HG03103 (cell line): Measurements from ENCODE around the gene TXNIP.

Experiments
- ATAC-seq: cut with Tn5 transposase; IDR thresholded peaks from one replicate; pipeline ENCODE4 v1.9.1; 2021; ENCODE audit warnings: low read depth; ENCODE audit not compliant: unreplicated experiment

TXNIP gene

DNA sequence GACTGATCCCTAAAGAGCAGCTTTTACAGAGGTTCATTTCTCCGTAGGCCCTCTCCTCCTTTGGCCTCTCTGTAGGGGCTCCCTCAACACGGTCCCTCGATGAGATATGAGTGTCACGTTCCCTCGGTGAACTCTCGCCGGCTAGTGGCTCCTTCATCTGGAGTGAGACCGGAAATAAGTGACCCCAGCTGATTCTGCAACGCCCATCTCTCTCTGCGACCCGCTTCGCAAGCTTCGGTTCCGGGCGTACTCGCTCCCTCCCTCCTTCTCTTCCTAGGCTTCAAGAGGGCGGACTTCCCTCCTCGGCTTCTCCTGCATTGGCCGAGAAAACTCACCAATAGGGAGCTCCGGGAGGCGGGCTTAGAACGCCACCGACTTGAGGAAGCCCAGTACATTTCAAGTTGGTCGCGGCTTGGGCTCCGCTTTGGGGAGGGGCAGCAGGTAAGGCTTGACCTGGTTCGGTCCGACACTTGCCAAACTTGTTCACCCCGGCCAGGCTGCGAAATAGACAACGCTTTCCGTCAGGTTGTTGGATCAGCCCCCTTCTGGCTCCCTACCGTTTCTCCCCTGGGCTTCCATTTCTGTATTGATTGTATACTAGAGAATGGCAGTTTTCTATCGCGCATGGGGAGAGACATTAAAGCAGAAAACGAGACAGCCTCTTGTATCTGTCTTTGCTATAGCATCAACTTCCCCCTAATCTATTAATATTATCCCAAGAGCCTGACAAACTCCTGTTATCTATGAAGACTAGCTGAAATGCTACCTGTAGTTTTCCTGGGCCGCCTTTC lies 31.9 kb downstream of the TXNIP start, which contains the start of the genes ANKRD34A and POLR3GL:
Gene ANKRD34A, minus strand, starts transcription at position 248 of the 791 bp plus-strand sequence. CDS start 2,816 bp downstream, outside the sequence.
Gene POLR3GL, plus strand, starts transcription at position 363 of the 791 bp plus-strand sequence. CDS start 10,176 bp downstream, outside the sequence.
- ATAC-seq: peak; percentile 80

DNA sequence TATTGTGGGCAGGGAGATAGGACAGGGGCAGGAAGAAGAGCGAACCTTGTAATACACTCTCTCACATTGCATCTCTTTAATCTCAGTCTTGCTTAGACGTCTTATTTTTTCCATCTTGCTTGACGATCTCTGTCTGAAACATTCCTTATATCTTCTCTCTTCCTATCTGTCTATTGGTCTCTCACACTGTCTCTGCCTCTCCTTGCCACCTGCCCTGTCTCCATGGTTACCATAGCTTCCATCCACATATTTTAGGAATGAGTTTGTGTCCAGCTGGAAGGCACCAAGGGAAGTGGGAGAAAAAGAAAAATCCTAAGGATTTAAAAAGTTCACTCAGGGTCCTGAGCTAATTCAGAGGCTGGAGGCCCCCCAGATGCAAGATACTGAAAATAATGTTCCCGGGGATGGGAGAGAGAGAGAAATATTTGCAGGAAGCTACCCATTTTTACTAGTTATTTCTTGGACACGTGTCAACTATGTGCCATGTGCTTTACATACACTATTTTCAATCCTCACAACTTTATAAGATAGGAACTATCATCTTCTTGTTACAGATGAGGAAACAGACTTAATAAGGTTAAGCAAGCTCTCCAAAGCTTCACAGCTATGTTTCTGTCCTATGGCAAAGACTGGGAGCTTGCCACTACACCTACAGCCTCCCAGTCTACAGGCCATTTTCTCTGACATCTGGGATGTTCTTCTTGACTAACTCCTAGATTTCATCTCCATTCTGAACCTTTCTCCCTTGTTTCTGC lies 32.9 kb downstream of the TXNIP start:
- ATAC-seq: no peak

DNA sequence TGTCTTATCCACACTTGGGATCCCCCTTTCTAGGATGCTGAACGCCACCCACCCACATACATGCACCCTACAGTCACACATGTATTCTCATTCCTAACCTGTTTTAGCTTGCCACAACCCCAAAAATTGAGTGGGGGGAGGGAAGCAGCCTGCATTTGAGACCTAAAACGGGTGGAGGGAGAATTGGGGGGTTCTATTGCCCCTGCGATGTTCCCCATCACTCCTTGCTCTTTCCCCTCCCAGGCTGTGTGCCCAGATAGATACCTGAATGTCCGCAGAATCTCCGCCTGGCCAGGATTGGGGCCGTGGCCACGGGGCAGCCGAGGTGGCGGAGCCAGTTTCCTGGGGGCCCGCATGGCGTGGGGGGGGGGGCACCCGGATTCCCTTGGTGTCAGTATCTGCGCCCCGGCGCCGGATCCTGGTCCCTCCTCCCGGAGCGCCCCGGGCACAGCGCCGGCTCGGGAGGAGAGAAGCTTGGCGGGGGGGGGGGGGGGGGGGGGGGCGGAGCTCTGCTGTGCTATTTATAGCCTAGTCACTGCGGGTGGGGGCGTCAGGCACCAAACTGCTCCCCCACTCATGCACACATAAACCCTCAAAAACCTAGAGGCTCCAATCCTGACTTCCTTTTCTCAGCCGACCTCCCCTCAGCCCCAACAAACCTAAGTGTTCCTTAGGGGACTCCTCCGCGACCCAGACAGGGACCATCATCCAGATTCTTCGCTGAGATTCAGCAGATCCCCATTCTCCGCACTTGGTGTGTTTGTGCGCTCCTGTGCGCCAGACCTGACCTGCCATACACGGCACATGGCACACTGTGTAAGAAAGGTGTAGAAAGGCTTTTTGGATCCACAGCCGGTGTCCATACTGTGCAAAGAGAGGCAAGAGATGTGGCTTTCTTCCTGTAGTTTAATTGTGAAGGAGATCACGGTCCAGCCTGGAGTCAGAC lies 33.9 kb downstream of the TXNIP start:
- ATAC-seq: no peak

DNA sequence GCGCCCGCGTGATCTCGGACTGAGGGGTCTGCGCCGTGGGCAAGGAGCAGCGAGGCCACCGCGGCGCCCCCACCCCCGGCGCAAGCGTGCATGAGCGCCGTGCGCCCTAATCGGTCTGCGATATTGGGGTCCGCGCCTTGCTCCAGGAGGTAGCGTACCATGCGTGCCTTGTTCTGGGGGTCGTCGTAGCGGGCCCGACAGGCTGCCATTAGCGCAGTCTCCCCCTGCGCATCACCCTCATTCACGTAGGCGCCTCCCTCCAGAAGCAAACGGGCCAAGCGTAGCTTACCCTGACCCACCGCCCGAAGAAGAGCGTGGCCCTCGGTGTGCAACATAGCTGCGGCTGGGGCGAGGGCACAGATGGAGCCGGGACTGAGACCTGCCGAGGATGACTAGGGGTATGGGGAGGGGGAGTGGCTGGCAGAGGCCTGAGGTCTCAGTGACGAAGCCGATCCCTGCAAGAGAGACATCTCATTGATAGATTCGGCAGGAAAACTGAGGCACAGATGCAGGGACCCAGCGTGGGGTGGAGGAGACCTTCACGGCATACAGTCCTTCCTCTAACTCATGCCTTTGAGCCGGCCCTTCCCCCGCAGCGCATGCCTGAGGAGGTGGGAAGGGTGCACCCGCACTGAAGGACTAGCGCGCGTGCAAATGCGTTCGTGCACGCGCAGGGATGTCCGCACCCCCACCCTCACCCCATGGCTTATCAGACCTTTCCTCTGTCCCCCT lies 34.8 kb downstream of the TXNIP start:
- no peak for ATAC-seq

DNA sequence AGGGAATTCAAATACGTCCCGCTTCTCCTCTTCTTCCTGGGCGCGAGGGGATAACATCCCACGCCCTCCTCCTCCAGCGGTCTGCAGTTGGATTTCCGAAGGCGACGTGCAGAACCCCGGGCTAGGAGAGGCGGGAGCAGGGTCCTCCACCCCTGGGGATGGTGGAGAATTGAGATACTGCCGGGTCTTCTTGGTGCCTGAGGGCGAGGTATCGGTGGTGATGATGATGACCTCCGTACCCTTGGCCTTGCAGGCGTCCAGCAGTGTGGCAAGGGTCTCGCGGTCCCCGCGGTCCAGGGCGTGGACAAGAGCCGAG lies 35.3 kb downstream of the TXNIP start:
- ATAC-seq: no peak

DNA sequence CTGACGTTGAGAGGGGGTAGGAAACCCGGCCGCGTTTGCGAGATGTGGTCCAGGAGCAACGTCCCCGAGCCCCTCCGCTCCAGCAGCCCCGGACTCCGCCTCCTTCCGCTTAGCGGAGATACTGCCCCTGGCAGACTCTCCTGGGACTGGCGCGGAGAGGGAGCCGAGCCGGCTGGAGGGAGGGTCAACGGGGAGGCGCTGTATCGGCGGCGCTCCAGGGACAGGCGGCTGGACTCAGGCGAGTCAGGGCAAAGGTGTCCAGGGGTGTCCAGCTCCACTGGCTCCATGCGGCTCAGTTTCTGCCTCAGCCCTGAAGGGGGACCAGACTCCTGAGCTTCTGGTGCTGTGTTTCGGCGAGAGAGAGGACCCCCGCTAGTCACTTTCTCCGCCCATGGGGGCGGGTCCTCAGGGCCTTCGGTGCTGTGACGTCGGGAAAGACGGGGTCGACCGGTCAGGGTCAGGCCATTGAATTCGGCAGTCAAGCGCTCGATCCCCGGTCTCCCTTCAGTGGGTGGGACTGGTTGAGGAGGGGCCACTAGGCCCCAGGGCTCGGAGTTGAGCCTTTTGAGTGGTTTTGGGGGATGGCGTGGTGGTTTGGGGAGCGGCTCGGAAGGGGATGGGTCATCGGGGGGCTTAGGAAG lies 35.8 kb downstream of the TXNIP start:
- ATAC-seq: no peak

DNA sequence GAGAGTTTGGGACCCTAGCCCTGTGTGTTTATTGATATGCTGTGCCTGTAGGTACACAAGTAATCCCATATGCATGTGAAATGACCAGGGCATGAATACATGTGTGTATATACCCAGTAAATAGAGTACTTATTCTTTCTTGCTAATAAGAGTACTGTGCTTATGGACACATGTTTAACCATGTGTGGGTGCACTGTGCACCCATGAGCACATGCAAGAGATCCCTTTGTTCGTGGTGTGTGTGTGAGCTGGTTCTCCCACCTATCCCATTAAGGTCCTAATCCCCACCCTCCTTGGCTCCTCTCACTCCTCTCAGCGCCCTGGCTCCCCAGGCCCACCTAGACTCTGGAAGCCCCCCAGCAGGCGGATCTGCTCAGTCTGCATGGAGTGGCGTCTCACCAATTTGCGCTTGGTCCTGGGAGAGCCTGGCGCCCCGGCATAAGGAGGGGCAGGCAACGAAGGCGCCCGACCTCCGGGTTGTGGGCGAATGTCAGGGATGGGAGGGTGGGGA lies 36.4 kb downstream of the TXNIP start:
- ATAC-seq: no peak

DNA sequence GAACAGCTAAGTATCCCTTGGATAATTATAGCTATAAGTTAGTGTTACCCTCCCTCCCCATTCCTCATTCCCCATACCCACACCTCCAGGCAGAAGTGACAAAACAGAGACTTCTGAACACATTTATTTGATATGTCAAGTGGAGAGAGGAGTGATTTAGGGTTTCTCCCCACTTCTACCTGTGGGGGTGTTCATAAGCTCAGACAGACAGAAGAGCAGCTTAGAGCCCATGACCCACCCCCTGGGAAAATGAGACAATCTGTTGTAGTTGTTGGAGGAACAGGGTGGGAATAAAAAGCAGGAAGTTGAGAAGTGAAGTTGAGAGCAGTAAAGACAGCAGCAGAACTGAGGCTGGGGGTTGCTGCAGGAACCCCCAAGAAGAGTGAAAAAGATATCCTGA lies 37.0 kb downstream of the TXNIP start:
- no peak for ATAC-seq

DNA sequence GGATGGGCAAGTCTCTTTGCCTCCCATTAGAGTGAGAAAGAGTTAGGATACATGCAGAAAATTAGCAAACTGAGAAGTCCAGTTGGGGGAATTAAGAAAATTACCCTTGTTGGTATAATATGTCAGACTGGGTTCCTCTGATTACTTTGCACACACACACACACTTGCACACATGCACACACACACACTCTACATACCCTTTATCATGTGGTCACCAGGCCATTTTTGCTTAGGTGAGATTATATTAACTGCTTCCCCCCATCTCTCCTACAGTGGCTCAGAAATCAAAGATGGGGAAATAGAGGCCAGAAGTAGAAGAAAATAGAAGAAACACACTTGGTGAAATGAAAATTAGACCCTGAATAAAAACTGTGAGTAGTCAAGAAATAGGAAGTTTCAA lies 37.6 kb downstream of the TXNIP start:
- no peak for ATAC-seq

DNA sequence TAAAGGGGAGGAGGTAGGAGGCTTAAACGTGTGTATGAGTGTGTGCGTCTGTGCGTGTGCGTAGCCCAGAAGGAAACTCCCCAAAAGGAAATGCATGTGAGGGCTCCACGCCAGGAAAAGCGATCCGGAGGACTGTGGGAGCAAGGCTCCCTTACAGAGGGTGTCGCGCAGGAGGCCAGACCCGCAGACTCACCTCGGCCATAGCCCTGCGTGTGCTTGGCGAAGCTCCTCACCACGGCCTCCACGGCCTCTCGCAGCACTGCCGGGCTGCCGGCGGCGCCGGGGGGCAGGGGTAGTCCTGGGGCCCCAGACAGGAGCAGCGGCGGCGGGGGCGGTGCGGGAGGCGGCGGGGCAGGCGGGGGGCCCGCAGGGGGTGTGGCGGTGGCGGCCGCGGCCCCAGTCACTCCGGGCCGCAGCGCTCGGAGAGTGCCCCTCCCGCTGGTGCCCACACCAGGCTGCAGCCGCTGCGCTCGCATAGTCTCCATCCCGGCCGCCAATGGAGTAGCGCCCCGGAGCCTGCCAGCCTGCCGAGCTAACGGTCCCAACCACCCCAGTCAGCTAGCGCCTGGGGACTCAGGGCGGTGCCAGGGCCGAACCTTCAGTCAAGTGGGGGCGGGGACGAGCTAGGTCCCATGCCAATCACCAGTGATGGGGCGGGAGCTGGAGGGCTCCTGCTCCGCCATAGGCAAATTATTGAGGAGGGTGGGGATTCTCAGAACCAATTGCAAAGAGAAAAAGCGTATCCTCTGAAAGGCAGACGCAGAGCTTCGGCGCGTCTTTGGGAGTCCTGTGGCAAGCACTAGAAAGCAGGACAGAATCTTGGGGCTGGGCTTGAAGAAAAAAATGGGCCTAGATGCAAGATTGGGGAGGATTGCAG lies 38.7 kb downstream of the TXNIP start, which contains the start of gene LIX1L:
Gene LIX1L, minus strand, starts transcription at position 575 of the 877 bp plus-strand sequence. Its CDS starts 90 bp downstream, at position 485.
- ATAC-seq: peak; percentile 75

DNA sequence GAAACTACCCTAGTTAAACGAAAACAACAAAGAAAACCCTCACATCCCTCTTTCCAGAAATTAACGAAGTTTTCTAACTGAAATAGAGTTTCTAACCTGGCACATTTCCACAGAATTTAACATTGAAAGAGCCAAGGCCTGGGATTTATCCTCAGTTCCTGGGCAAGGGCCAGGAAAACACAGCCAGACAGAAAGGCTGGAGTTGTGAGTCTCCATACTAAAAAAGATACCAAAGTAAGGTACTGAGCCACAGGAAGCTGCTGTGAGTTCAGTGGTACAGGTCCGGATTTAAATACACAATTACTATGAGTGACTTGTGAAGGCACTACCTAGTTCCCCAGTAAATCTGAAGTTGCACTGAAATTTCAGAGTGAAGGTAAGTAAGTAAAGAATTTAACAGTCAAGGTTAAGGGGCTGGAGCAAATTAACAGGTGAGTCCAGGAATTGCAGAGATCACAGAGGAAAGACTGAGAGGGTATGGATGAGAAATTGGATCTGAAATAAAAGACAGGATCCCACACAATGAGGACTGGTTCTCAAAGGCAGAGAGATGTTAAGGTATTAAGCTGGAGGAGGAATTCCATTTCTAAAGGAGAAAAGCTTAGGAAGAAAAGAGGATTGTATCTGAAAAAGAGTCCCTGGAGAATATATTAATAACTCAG lies 39.5 kb downstream of the TXNIP start:
- no peak for ATAC-seq

DNA sequence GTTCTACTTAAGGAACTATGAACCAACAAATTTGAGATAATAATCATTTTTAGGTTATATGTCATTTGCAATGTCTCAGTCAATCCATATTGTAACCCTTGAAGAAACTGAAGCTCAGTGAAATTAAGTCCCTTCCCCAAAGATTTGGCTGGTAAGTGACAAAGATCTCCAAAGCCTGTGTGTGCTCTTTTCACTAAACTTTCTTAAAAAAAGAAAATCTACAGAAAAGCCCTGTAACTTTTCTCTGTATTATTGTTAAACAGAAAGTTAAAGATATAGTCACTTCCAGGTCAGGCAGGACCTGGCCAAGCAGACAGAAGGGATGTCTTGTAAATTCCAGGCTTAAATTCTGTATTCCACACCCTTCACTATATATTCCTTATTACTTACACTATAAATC lies 40.0 kb downstream of the TXNIP start:
- ATAC-seq: no peak

DNA sequence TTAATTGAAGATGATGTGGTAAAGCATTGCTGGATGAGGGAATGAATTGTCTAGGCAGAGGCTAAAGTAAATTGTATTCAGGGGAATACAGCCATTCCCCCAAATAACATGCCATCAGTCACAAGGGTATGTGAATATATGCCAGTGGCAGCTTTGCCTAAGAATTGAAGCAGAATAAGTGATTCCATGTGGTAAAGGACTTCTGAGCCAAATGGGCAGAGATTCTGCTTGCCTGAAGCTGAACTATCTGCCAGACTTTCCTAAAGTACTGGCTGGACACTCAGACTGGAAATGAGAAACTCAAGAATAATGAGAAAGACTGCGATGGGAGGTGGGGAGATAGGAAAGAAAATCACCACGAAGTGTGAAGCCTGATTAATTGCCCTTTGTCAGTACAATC lies 40.9 kb downstream of the TXNIP start:
- no peak for ATAC-seq

DNA sequence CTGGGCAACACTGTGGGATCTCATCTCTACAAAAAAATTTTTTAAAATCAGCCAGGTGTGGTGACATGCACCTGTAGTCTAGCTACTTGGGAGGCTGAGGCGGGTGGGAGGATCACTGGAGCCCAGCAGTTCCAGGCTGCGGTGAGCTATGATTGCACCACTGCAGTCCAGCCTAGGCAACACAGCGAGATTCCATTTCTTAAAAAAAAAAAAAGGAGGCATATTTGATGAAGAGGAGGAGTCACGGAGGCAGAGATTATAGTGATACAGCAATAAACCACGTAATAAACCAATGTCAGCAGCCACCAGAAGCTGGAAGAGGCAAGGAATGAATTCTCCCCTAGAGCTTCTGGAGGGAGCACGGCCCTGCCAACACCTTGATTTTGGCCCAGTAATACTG lies 42.5 kb downstream of the TXNIP start:
- no peak for ATAC-seq

DNA sequence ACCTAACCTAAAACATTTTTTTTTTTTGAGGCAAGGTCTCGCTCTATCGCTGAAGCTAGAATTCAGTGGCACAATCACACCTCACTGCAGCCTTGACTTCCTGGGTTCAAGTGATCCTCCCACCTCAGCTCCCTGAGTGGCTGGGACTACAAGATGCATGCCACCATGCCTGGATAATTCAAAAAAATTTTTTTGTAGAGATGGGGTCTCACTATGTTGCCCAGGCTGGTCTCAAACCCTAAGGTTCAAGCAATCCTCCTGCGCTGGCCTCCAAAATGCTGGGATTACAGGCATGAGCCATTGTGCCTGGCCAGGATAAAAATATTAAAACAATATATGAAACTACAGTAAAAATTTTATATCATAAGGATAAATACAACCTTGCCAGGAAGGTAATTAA lies 43.5 kb downstream of the TXNIP start:
- ATAC-seq: no peak

DNA sequence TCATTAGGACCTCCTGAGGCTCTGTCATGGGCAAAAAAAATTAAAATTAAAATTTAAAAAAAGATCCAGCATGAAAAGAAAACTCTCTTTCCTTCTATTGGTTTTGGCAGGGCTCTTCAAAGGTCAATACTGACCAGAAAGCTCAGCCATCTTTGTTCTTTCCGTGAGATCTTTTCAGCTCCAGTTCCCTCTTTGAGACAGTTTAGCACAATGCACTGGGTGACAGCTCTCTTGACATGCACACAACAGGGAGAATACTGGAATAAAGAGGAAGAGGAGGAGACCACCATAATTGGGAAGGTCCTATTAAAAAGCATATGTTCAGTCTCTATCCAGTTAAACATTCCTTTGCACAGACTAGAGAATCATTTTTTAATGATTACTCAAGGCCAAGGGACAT lies 44.9 kb downstream of the TXNIP start:
- no peak for ATAC-seq

DNA sequence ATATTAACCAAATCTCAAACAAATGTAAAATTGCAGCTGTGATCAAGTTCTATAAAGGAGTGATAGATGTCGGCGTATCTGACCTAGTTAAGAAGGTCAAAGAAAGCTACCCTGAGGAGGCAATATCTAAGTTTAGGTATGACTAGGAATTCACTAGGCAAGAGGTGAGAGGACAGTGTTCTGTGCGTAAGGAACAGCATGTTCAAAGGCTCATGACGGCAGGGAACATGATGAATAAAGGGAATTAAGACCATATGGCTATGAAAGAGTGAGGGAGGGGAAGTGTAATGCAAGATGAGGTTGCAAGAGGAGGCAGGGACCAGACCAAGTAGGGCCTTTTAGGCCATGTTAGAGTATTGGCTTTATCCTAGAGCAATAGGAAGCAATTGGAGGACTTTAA lies 47.2 kb downstream of the TXNIP start:
- ATAC-seq: no peak

DNA sequence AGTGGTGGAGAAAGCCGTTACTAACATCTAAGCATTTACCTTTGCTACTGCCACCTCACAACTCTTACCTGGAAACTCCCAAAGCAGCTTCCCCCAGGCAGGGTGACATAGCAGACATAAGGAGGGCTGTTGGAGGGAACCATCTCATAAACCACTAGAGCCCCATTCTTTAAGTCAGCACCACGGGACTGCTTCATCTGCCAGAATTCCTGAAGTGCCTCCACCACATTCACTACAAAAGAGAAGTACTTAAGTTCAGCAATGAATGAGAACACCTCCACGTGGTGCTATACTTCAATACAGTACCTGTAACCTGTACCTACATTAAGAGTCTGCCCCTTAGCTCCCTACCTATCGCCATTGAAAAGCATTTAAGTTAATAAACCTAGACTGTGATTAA lies 48.8 kb downstream of the TXNIP start:
- ATAC-seq: no peak
